ENCODE results near the gene CASKIN1. TPM values are rescaled to one million over a fixed set of nuclear protein-coding genes. Genes with fewer than 3 reads are reported as not detected.

The CASKIN1 gene
- total and polyA plus RNA-seq, 2 of the 8 experiments (the other 6 are each of a cell fraction or from before 2014, with no cell fraction given) = 1.2 to 6.4 TPM

DNA sequence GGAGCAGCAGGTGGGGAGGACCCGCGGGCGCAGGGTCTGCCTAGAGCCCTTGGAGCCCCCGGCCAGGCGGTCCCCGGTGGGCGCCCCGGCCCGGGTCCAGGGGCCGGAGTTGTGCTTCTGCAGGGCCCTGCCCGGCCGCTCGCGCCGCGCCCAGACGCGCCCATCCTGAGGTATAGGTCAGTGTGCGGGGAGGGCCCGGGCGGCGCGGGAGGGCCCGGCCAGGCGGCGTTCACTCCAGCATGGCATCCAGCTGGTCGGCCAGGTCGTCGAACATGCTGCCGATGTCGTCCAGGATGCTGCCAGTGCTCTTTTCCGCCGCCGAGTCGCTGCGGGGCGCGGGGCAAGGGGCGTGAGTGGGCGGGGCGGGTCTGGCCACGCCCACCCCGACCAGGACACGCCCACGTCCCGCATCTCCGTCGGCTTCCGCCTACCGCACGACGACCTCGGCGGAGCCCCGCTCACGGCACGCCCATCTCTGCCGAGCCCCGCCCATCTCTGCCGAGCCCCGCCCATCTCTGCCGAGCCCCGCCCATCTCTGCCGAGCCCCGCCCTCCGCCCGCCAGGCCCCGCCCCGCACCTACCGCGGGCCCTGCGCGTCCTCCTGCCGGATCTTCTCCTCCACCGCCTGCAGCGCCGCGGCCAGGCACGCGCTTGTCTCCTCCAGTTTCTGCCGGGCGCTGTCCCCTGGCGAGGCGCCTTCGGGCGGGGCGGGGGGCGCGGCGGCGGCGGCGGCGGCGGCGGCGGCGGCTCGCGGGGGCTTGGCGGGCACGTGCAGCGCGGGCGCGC is 17.9 kb downstream of the CASKIN1 start:
- Histone ChIP-seq H2BK15ac (ENCODE audit: low read length) (no peak overlapping the region), H4K20me1 (replicated peaks in 1 of 2; ENCODE audit: control insufficient read depth in 1 of 2, insufficient read depth in 2 of 2, low read length in 2 of 2) (peaks cover 2 to 17% of the 10 kb centered on the region in 2 experiments), H2BK12ac (ENCODE audit: low read depth, low read length) (no peak overlapping the region), H3K14ac (ENCODE audit: insufficient read length) (no peak overlapping the region), H3K27ac (ENCODE audit: low read depth, low read length) (no peak overlapping the region), H3K56ac (replicated peaks; ENCODE audit: insufficient read length, low read depth, low read length) (no peak overlapping the region), H2BK5ac (ENCODE audit: low read depth, low read length) (no peak overlapping the region), H2AFZ (ENCODE audit: low read length) (no peak overlapping the region), H3K23me2 (ENCODE audit: low read depth, low read length) (peaks cover 2% of the 10 kb centered on the region; the same call in 1 of the 2 replicates), H2AK5ac (ENCODE audit: low read depth, low read length) (no peak overlapping the region), H3K18ac (ENCODE audit: extremely low read depth, low read length) (no peak overlapping the region), H3K4ac (replicated peaks; ENCODE audit: insufficient read length, low read depth, low read length) (no peak overlapping the region), H3K9me3 (ENCODE audit: insufficient read depth in 2 of 2, low read depth in 1 of 2, low read length in 1 of 2) (no peaks in the 10 kb centered on the region), H3K4me1 (replicated peaks in 1 of 4; ENCODE audit: control insufficient read depth in 3 of 4, insufficient read depth in 4 of 4, low read length in 3 of 4) (peaks cover 0 to 7% (median 2%) of the 10 kb centered on the region in 4 experiments; a peak in 4 of 7 replicates), H4K91ac (replicated peaks; ENCODE audit: insufficient read length, low read length) (no peak overlapping the region), H3K9ac (replicated peaks in 1 of 4; ENCODE audit: extremely low read depth in 1 of 4, low read depth in 3 of 4, low read length in 3 of 4) (no peak overlapping the region), H3K79me1 (ENCODE audit: low read depth, low read length) (no peaks in the 10 kb centered on the region), H2BK20ac (ENCODE audit: low read length) (no peak overlapping the region), H3K4me2 (ENCODE audit: insufficient read depth in 1 of 2, low read depth in 2 of 2, low read length in 2 of 2) (peak overlapping the region; percentile 28 to 61; a peak in 3 of 4 replicates), H4K5ac (ENCODE audit: insufficient read length, low read depth, low read length) (no peak overlapping the region), H3K79me2 (ENCODE audit: control insufficient read depth in 1 of 2, insufficient read depth in 2 of 2, low read length in 2 of 2) (no peaks in the 10 kb centered on the region), H2BK120ac (replicated peaks; ENCODE audit: low read depth, low read length) (no peak overlapping the region), H3K36me3 (ENCODE audit: control insufficient read depth in 2 of 4, insufficient read depth in 4 of 4, low read length in 3 of 4) (peaks cover 11 to 39% (median 22%) of the 10 kb centered on the region in 4 experiments; a peak in 7 of 8 replicates), H3K27me3 (replicated peaks in 1 of 4; ENCODE audit: control insufficient read depth in 3 of 4, extremely low read depth in 1 of 4, insufficient read depth in 3 of 4, low read length in 3 of 4) (no peaks in the 10 kb centered on the region; a peak in 1 of 7 replicates), H4K8ac (ENCODE audit: extremely low read depth, insufficient read depth, low read length) (no peak overlapping the region), H3K23ac (ENCODE audit: insufficient read length) (no peak overlapping the region), H3K4me3 (ENCODE audit: extremely low read depth in 1 of 4, insufficient read depth in 2 of 4, low read depth in 3 of 4, low read length in 4 of 4) (peak overlapping the region in 1 of 4 experiments; percentile 43; a peak in 3 of 8 replicates)
- FAIRE-seq (no peak), DNase-seq (ENCODE audit: low read depth in 1 of 2, low spot score in 2 of 2) (peak; percentile 62 to 95)
- ChIA-PET POLR2A (ENCODE audit: partially characterized antibody) (interaction anchor here (0.8 to 13.5 kb wide), 7 partner anchors 11 to 106 kb away, joined by 3 to 312 read pairs (median 5); partner anchors contain the start of genes CASKIN1, RAB26 and TRAF7), CTCF (ENCODE audit: partially characterized antibody) (interaction anchor here (1.0 to 1.4 kb wide), 3 partner anchors 17 to 36 kb away, joined by 3 to 5 read pairs (median 3); partner anchors contain the start of gene PGP)
- WGBS, 2 experiments (ENCODE audit: extremely low coverage in 1 of 2, insufficient coverage in 1 of 2, insufficient read length in 1 of 2, insufficient replicate concordance in 2 of 2, low coverage in 1 of 2, low lambda C conversion rate in 2 of 2, missing lambda C conversion rate in 1 of 2) = 77% methylated on average over 27 of the region's 106 CpGs; no CpG with 5 or more reads in 1 of the 2 experiments
- TF ChIP-seq, protein P1, sequence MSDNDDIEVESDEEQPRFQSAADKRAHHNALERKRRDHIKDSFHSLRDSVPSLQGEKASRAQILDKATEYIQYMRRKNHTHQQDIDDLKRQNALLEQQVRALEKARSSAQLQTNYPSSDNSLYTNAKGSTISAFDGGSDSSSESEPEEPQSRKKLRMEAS (IDR thresholded peaks at IDR 0.05) = peak; percentile 92
- no peak for TF ChIP-seq POU5F1 (IDR thresholded peaks at IDR 0.05; ENCODE audit: low read depth, low read length)
- peak; percentile 75 for TF ChIP-seq POLR2AphosphoS5 (IDR thresholded peaks at IDR 0.05; ENCODE audit: low read depth, low read length)
- no peak for TF ChIP-seq CHD1 (IDR thresholded peaks at IDR 0.05; ENCODE audit: low read depth, low read length)
- peak in 1 of 2 experiments; percentile 58; a peak in 1 of 3 replicates for TF ChIP-seq POLR2A (IDR thresholded peaks at IDR 0.05; ENCODE audit: control extremely low read depth in 1 of 2, low read depth in 2 of 2, low read length in 2 of 2)
- TF ChIP-seq TBP (IDR thresholded peaks at IDR 0.05; ENCODE audit: low read depth, low read length) = peak; percentile 33; the same call in 1 of the 2 replicates
- peak in 1 of 2 experiments; percentile 68; a peak in 1 of 4 replicates for TF ChIP-seq SIN3A (conservative IDR thresholded peaks at IDR 0.05 in 1 of 2, IDR thresholded peaks at IDR 0.05 in 1 of 2; ENCODE audit: low read depth in 1 of 2, low read length in 2 of 2)
- peak; percentile 57; the same call in 1 of the 2 replicates for TF ChIP-seq CREB1 (IDR thresholded peaks at IDR 0.05)
- no peak for TF ChIP-seq CEBPB (IDR thresholded peaks at IDR 0.05; ENCODE audit: low read depth, low read length)
- peak; percentile 94 for TF ChIP-seq SP4 (IDR thresholded peaks at IDR 0.05; ENCODE audit: low read length)
- TF ChIP-seq TAF7 (optimal IDR thresholded peaks at IDR 0.05; ENCODE audit: borderline replicate concordance, low read depth, low read length) = peak; percentile 35
- TF ChIP-seq SP2 (IDR thresholded peaks at IDR 0.05; ENCODE audit: low read length) = no peak
- no peak for TF ChIP-seq MAFK (IDR thresholded peaks at IDR 0.05; ENCODE audit: low read depth, low read length)

Data from H1 (cell line).